Mesothelial cell of epicardium (in vitro differentiated cells): ENCODE data around the gene WNK2. TPM values are rescaled to one million over a fixed set of nuclear protein-coding genes. Genes with fewer than 3 reads are reported as not detected.
"Not testable (repeated sequence)": the region's sequence is repeated elsewhere in the genome, so short reads cannot be mapped to it uniquely, and the experiment has no call there.

Experiments used
- DNase-seq, 2 experiments: peaks; one replicate each; pipeline ENCODE4 v3.0.0; 2021; ENCODE audit warnings: low spot score in 2 of 2; ENCODE audit not compliant: unreplicated experiment in 2 of 2
- H3K27ac Mint-ChIP-seq: 2 replicates; pipeline ENCODE4 v1.8.0; 2021; ENCODE audit warnings: mixed read lengths
- H3K27me3 Mint-ChIP-seq: 2 replicates; pipeline ENCODE4 v1.8.0; 2021; ENCODE audit warnings: low read depth, mixed read lengths
- H3K36me3 Mint-ChIP-seq: 2 replicates; pipeline ENCODE4 v1.8.0; 2021; ENCODE audit warnings: mixed read lengths
- H3K4me1 Mint-ChIP-seq: 2 replicates; pipeline ENCODE4 v1.8.0; 2021; ENCODE audit warnings: mixed read lengths
- H3K4me3 Mint-ChIP-seq: 2 replicates; pipeline ENCODE4 v1.8.0; 2021; ENCODE audit warnings: mild to moderate bottlenecking, moderate library complexity, mixed read lengths
- H3K9me3 Mint-ChIP-seq: 2 replicates; pipeline ENCODE4 v1.8.0; 2021; ENCODE audit warnings: mixed read lengths
- CTCF ChIP-seq: fragments of 200-600 bp; sonication (generic); IDR thresholded peaks from one replicate; pipeline ENCODE4 v1.5.0; 2021; ENCODE audit warnings: antibody characterized with exemption; ENCODE audit not compliant: unreplicated experiment
- total RNA-seq: library from RNA; stranded (reverse); gene quantifications from 3 replicates; pipeline ENCODE4 v1.2.1, GENCODE V29; 2021

WNK2 gene
- total RNA-seq, 1 donor from 2014 or later: 66.0 TPM

DNA sequence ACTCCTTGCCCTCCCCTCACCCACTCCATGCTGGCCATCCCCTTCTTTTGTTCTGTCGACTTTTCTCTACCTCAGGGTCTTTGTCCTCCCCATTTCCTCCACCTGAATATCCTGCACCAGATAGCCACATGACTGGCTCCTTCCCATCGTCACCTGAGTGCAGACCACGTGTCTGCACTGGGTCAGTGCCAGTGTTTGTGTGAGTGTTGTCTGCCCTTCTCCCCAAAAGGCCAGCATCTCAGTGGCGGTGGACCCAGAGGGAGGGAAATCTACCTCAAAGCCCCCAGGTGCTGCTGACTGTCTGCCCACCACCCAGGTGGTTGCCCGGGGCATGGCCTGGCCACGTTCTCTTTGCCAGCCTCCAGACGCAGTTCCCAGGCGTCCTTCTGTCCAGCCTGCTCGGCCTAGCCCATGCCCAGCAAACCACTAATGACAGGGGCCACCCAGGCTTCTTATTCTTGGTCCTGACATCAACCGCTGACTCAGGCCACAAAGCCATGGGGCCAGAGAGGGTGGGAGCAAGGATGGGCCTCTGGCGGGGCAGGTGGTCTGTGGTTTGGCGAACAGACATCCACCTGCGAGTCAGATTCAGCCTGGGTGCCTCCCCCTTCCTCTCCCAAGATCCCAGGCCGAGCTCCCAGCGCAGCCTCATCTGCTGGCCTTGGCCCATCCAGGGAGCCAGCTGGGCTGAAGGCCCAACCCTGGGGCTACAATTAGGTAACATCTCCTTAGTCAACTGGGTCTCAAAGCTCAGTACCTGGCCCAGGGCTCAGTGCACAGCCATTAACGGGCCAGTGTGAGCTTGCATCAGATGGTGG lies 44.4 kb upstream of the WNK2 start:
- Mint-ChIP-seq H3K27ac (no peak overlapping the region), H3K27me3 (no peaks in the 10 kb centered on the region)

DNA sequence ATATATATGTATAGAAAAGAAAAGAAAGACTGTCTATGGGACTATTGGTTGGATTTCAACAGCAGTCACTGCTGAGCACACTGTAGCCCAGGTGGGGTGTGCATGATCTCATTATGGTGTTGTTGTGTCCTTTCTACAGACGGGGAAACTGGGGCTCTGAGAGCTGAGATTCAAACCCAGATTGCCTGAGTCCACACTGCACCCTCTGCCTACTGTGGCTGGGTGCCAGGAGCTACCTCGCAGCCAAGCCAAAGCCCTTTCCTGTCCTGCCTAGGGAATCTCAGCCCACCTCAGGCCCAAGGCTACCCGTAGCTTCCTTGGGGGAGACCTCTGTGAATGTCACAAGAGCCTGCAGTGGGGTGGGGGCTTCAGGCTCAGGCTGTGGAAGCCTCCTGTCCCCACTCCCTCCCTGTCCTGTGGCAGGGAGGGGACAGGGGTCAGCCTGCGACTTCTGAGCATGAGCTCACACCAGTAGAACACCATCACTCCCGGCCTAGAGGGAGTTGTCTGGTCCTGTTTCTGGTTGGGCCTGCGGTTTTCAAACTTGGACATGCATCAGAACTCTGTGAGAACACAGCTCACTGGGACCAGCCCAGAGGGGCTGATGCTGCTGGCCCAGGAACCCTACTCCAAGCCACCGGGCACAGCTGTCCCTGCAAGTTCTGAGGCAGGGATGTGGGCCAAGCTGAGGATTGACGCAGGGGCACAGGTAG lies 42.0 kb upstream of the WNK2 start:
- Mint-ChIP-seq H3K9me3 (peaks cover 3% of the 10 kb centered on the region), H3K27ac (no peak overlapping the region), H3K27me3 (no peaks in the 10 kb centered on the region), H3K4me1 (peaks cover 6% of the 10 kb centered on the region), H3K36me3 (no peaks in the 10 kb centered on the region), H3K4me3 (no peak overlapping the region)
- no peak for TF ChIP-seq CTCF
- no peak for DNase-seq

More for the DNA sequence above, 44.4 kb upstream of the WNK2 start:
- Mint-ChIP-seq H3K36me3 (no peaks in the 10 kb centered on the region), H3K4me1 (peaks cover 9% of the 10 kb centered on the region), H3K9me3 (peaks cover 3% of the 10 kb centered on the region), H3K4me3 (no peak overlapping the region)
- no peak for TF ChIP-seq CTCF
- DNase-seq: no peak

- H3K4me3 Mint-ChIP-seq: no peak overlapping the region
- TF ChIP-seq CTCF: no peak
- no peaks in the 10 kb centered on the region for H3K9me3 Mint-ChIP-seq
- H3K36me3 Mint-ChIP-seq: no peaks in the 10 kb centered on the region
- H3K27ac Mint-ChIP-seq: no peak overlapping the region
- peaks cover 6% of the 10 kb centered on the region for H3K4me1 Mint-ChIP-seq
- H3K27me3 Mint-ChIP-seq: no peaks in the 10 kb centered on the region
- DNase-seq: no peak
These were observed 40.0 kb upstream of the WNK2 start for GRCh38 chr9:93143830-93144530.

DNA sequence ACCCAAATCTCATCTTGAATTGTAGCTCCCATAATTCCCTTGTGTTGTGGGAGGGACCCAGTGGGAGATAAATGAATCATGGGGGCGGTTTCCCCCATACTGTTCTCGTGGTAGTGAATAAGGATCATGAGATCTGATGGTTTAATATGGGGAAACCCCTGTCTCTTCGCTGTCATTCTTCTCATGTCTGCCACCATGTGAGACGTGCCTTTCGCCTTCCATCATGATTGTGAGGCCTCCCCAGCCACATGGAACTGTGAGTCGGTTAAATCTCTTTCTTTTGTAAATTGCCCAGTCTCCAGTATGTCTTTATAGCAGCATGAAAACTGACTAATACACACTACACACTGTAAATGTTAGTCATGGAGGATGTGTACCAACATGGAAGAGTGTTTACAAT lies 37.2 kb upstream of the WNK2 start:
- DNase-seq, H3K9me3 Mint-ChIP-seq, H3K27me3 Mint-ChIP-seq, H3K4me1 Mint-ChIP-seq, H3K4me3 Mint-ChIP-seq, H3K27ac Mint-ChIP-seq, H3K36me3 Mint-ChIP-seq: not testable (repeated sequence)

DNA sequence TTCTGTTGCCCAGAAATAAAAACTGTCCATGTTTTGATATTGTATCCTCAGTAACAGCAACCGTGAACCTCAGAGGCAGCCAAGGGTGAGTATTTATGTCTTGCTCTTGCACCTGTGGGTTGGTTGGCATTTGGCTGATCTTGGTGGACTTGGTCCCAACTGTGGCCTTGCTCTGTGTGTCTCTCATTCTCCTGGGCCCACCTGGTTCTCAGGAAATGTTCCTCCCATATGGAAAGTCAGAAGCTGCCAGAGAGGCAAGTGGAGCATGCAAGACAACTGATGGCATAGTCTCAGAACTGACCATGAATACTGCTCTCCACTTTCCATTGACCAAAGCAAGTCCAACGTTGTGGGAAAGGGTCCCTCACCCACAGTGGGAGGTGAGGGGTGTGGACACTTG lies 36.3 kb upstream of the WNK2 start:
- peaks cover 4% of the 10 kb centered on the region for H3K9me3 Mint-ChIP-seq
- no peak for DNase-seq
- no peak overlapping the region for H3K27ac Mint-ChIP-seq
- no peaks in the 10 kb centered on the region for H3K27me3 Mint-ChIP-seq
- H3K4me3 Mint-ChIP-seq: no peak overlapping the region
- no peak for TF ChIP-seq CTCF
- peaks cover 6% of the 10 kb centered on the region for H3K4me1 Mint-ChIP-seq
- no peaks in the 10 kb centered on the region for H3K36me3 Mint-ChIP-seq

- H3K4me1 Mint-ChIP-seq: peaks cover 6% of the 10 kb centered on the region
- no peak overlapping the region for H3K27ac Mint-ChIP-seq
- no peaks in the 10 kb centered on the region for H3K27me3 Mint-ChIP-seq
- no peaks in the 10 kb centered on the region for H3K36me3 Mint-ChIP-seq
- TF ChIP-seq CTCF: no peak
- DNase-seq: no peak
- H3K9me3 Mint-ChIP-seq: peaks cover 4% of the 10 kb centered on the region
- no peak overlapping the region for H3K4me3 Mint-ChIP-seq
These were observed 35.2 kb upstream of the WNK2 start for GRCh38 chr9:93148721-93149120.
